ENCODE results near the gene NOL11.

NOL11 gene

DNA sequence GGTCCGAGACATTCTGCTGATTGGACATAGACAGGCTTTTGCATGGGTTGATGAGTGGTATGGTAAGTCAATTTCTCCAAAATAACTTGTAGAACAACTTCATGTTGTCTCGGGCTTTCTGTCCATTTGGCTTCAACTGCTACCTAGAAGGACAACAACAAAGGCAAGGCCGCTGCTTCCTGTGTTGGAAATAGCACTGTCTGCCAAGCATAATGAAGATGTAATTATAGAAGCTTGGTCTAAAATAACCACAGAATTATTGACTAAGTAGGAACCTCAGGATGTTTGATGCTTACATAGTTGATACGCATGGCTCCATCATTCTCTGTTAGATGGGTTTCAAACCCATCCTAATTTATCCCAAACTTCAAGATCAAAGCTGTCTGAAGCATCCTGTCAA lies 42.3 kb upstream of the NOL11 start (continued):
- no peak for TF ChIP-seq ZNF202 (tag by site-specific recombination; IDR thresholded peaks at IDR 0.05; ENCODE audit: borderline replicate concordance)

GRCh38 chr17:67676305-67676704 lies 41.4 kb upstream of the NOL11 start:
- no peaks in the 10 kb centered on the region for H3K36me3 ChIP-seq (ENCODE audit: control insufficient read depth in 2 of 2, insufficient read depth in 1 of 2, low read length in 2 of 2)
- ChIA-PET CTCF (interaction anchor here (0.6 to 1.8 kb wide), 3 partner anchors 12 to 99 kb away, joined by 4 to 6 read pairs (median 4); no protein-coding TSS in a partner anchor), POLR2A (no interaction called here)
- no peak overlapping the region for H3K27ac ChIP-seq (ENCODE audit: extremely low read depth, low read depth, low read length)
- H3K9me3 ChIP-seq (ENCODE audit: control insufficient read depth, insufficient read depth, low read depth, low read length) = no peaks in the 10 kb centered on the region
- TF ChIP-seq ZNF37A (tag by site-specific recombination; IDR thresholded peaks at IDR 0.05) (no peak), HOXA7 (CRISPR knock-in tag; IDR thresholded peaks at IDR 0.05; ENCODE audit: borderline replicate concordance) (no peak), ZNF776 (tag by site-specific recombination; IDR thresholded peaks at IDR 0.05; ENCODE audit: borderline replicate concordance) (no peak), ZNF654 (tag by site-specific recombination; IDR thresholded peaks at IDR 0.05; ENCODE audit: low read depth) (no peak), AEBP2 (tag by site-specific recombination; IDR thresholded peaks at IDR 0.05; ENCODE audit: borderline replicate concordance) (no peak), GLIS1 (tag by site-specific recombination; IDR thresholded peaks at IDR 0.05) (no peak), HOXC10 (CRISPR knock-in tag; IDR thresholded peaks at IDR 0.05) (no peak), ZNF366 (tag by site-specific recombination; conservative IDR thresholded peaks at IDR 0.05) (no peak)
- no peak overlapping the region for H3K4me3 ChIP-seq (ENCODE audit: low read depth, low read length)
- peaks cover 6% of the 10 kb centered on the region; the same call in 1 of the 2 replicates for H3K4me1 ChIP-seq (ENCODE audit: control insufficient read depth, insufficient read depth, low read length)

DNA sequence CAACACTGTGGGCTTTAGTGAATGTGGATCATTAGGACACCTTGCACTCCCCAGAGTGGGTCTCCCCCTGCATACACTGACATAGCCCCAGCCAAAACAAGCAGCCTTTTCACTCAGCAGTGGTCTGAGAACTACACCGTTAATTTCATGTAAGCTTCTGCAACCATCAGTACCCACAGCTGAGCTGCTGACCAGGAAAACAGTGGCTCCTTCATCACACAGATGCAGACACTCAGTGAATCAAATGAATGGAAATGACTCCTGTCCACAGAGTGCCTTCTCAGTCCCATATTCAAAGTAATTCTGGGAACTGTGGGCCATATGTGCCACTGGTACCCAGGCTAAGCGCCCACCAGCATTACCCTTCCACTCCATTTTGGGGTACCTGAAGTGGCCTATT lies 39.3 kb upstream of the NOL11 start:
- CTCF ChIA-PET = interaction anchor here (1.6 to 1.7 kb wide), 2 partner anchors 9 to 12 kb away, joined by 4 to 6 read pairs; no protein-coding TSS in a partner anchor
- TF ChIP-seq BCL11A (tag by site-specific recombination; IDR thresholded peaks at IDR 0.05; ENCODE audit: low read depth) (no peak), ZFP37 (tag by site-specific recombination; IDR thresholded peaks at IDR 0.05) (no peak), ZBTB6 (tag by site-specific recombination; IDR thresholded peaks at IDR 0.05) (no peak), ZNF354C (tag by site-specific recombination; IDR thresholded peaks at IDR 0.05; ENCODE audit: borderline replicate concordance, low read depth) (no peak), ZNF391 (tag by site-specific recombination; IDR thresholded peaks at IDR 0.05; ENCODE audit: borderline replicate concordance, low read depth) (no peak), BCL11B (tag by site-specific recombination; IDR thresholded peaks at IDR 0.05; ENCODE audit: low read depth) (no peak), PRDM1 (tag by site-specific recombination; IDR thresholded peaks at IDR 0.05) (no peak)
- TF ChIP-seq, protein P1, sequence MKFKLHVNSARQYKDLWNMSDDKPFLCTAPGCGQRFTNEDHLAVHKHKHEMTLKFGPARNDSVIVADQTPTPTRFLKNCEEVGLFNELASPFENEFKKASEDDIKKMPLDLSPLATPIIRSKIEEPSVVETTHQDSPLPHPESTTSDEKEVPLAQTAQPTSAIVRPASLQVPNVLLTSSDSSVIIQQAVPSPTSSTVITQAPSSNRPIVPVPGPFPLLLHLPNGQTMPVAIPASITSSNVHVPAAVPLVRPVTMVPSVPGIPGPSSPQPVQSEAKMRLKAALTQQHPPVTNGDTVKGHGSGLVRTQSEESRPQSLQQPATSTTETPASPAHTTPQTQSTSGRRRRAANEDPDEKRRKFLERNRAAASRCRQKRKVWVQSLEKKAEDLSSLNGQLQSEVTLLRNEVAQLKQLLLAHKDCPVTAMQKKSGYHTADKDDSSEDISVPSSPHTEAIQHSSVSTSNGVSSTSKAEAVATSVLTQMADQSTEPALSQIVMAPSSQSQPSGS (tag by site-specific recombination; IDR thresholded peaks at IDR 0.05; ENCODE audit: low read depth) = no peak
- TF ChIP-seq, protein P2, sequence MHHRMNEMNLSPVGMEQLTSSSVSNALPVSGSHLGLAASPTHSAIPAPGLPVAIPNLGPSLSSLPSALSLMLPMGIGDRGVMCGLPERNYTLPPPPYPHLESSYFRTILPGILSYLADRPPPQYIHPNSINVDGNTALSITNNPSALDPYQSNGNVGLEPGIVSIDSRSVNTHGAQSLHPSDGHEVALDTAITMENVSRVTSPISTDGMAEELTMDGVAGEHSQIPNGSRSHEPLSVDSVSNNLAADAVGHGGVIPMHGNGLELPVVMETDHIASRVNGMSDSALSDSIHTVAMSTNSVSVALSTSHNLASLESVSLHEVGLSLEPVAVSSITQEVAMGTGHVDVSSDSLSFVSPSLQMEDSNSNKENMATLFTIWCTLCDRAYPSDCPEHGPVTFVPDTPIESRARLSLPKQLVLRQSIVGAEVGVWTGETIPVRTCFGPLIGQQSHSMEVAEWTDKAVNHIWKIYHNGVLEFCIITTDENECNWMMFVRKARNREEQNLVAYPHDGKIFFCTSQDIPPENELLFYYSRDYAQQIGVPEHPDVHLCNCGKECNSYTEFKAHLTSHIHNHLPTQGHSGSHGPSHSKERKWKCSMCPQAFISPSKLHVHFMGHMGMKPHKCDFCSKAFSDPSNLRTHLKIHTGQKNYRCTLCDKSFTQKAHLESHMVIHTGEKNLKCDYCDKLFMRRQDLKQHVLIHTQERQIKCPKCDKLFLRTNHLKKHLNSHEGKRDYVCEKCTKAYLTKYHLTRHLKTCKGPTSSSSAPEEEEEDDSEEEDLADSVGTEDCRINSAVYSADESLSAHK (tag by site-specific recombination; IDR thresholded peaks at IDR 0.05) = no peak
- TF ChIP-seq, protein P3, sequence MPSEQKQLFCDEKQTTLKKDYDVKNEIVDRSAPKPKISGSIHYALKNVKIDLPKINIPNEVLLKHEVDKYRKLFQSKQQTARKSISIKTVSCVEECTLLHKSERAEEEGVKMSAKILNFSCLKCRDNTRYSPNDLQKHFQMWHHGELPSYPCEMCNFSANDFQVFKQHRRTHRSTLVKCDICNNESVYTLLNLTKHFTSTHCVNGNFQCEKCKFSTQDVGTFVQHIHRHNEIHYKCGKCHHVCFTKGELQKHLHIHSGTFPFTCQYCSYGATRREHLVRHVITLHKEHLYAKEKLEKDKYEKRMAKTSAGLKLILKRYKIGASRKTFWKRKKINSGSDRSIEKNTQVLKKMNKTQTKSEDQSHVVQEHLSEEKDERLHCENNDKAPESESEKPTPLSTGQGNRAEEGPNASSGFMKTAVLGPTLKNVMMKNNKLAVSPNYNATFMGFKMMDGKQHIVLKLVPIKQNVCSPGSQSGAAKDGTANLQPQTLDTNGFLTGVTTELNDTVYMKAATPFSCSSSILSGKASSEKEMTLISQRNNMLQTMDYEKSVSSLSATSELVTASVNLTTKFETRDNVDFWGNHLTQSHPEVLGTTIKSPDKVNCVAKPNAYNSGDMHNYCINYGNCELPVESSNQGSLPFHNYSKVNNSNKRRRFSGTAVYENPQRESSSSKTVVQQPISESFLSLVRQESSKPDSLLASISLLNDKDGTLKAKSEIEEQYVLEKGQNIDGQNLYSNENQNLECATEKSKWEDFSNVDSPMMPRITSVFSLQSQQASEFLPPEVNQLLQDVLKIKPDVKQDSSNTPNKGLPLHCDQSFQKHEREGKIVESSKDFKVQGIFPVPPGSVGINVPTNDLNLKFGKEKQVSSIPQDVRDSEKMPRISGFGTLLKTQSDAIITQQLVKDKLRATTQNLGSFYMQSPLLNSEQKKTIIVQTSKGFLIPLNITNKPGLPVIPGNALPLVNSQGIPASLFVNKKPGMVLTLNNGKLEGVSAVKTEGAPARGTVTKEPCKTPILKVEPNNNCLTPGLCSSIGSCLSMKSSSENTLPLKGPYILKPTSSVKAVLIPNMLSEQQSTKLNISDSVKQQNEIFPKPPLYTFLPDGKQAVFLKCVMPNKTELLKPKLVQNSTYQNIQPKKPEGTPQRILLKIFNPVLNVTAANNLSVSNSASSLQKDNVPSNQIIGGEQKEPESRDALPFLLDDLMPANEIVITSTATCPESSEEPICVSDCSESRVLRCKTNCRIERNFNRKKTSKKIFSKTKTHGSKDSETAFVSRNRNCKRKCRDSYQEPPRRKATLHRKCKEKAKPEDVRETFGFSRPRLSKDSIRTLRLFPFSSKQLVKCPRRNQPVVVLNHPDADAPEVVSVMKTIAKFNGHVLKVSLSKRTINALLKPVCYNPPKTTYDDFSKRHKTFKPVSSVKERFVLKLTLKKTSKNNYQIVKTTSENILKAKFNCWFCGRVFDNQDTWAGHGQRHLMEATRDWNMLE (tag by site-specific recombination; conservative IDR thresholded peaks at IDR 0.05; ENCODE audit: low read depth) = no peak

More for the DNA sequence above, 39.3 kb upstream of the NOL11 start:
- POLR2A ChIA-PET = no interaction called here
- no peaks in the 10 kb centered on the region for H3K9me3 ChIP-seq (ENCODE audit: control insufficient read depth, insufficient read depth, low read depth, low read length)
- H3K4me3 ChIP-seq (ENCODE audit: low read depth, low read length) = no peak overlapping the region
- H3K36me3 ChIP-seq (ENCODE audit: control insufficient read depth in 2 of 2, insufficient read depth in 1 of 2, low read length in 2 of 2) = no peaks in the 10 kb centered on the region
- no peak overlapping the region for H3K27ac ChIP-seq (ENCODE audit: extremely low read depth, low read depth, low read length)
- no peaks in the 10 kb centered on the region for H3K4me1 ChIP-seq (ENCODE audit: control insufficient read depth, insufficient read depth, low read length)
